Right atrium auricular region (tissue), 2 donors: ENCODE measurements around the gene SFXN5. TPM values are rescaled to one million over a fixed set of nuclear protein-coding genes. Genes with fewer than 3 reads are reported as not detected.

Experiments used
- DNase-seq: peaks from one replicate; pipeline ENCODE4 v3.0.0-alpha.2; 2019; ENCODE audit warnings: low spot score
- H3K27ac ChIP-seq, 2 donors: fragments of 200-600 bp; sonication (generic); 1 replicate in 1 of 2; 2 replicates in 1 of 2; pipeline ENCODE4 v1.5.1; 2016 to 2019
- H3K27me3 ChIP-seq, 2 donors: fragments of 200-600 bp; sonication (generic); one replicate each; pipeline versions ENCODE4 v1.5.1 to v1.6.0; 2017 to 2019
- H3K36me3 ChIP-seq: fragments of 200-600 bp; sonication (generic); one replicate; pipeline ENCODE4 v1.5.1; 2016
- H3K4me1 ChIP-seq, 2 donors: fragments of 200-600 bp; sonication (generic); one replicate each; pipeline versions ENCODE4 v1.5.1 to v1.6.0; 2017 to 2019
- H3K4me3 ChIP-seq, 2 donors: fragments of 200-600 bp; sonication (generic); 1 replicate in 1 of 2; 2 replicates in 1 of 2; pipeline ENCODE4 v1.5.1; 2017 to 2019; ENCODE audit warnings: mild to moderate bottlenecking in 1 of 2, moderate library complexity in 1 of 2
- H3K9me3 ChIP-seq, 2 donors: fragments of 200-600 bp; sonication (generic); one replicate each; pipeline ENCODE4 v1.5.1; 2019
- total RNA-seq, 2 donors: library from RNA; depleted of rRNA; stranded (reverse); fragments of >200 nt; gene quantifications; one replicate each; pipeline ENCODE4 v1.1.0, GENCODE V29; 2016
- TF ChIP-seq, protein P1 (sequence below), 2 donors: fragments of 200-600 bp; sonication (generic); IDR thresholded peaks; one replicate each; pipeline ENCODE4 v1.5.1; 2019; ENCODE audit warnings: antibody characterized with exemption in 2 of 2

The SFXN5 gene
- total RNA-seq, 2 donors from 2014 or later = 4.5 to 5.8 TPM

DNA sequence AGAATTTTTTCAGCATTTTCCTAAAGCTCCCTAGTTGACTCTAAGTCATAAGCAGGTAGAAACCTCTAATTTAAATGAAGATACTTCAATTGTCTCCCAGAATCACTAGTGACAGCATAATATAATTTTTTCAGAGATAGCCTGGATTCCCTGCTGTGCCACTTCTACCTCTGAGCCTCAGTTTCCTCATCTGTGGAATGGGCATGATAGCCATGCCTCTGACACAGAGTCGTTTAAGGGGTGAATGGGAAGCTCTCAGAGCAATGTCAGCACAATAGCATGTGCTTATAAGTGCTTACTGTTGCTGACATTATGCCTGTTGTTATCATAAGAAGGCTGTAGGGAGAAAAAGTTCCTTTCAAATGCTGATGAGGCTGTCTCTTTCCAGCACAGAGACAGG is 48.0 kb downstream of the SFXN5 start:
- Histone ChIP-seq H3K27me3 (no peaks in the 10 kb centered on the region), H3K4me1 (no peaks in the 10 kb centered on the region), H3K36me3 (peaks cover 6% of the 10 kb centered on the region), H3K9me3 (no peaks in the 10 kb centered on the region), H3K4me3 (no peak overlapping the region), H3K27ac (no peak overlapping the region)
- no peak for DNase-seq
- TF ChIP-seq, protein P1, sequence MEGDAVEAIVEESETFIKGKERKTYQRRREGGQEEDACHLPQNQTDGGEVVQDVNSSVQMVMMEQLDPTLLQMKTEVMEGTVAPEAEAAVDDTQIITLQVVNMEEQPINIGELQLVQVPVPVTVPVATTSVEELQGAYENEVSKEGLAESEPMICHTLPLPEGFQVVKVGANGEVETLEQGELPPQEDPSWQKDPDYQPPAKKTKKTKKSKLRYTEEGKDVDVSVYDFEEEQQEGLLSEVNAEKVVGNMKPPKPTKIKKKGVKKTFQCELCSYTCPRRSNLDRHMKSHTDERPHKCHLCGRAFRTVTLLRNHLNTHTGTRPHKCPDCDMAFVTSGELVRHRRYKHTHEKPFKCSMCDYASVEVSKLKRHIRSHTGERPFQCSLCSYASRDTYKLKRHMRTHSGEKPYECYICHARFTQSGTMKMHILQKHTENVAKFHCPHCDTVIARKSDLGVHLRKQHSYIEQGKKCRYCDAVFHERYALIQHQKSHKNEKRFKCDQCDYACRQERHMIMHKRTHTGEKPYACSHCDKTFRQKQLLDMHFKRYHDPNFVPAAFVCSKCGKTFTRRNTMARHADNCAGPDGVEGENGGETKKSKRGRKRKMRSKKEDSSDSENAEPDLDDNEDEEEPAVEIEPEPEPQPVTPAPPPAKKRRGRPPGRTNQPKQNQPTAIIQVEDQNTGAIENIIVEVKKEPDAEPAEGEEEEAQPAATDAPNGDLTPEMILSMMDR (IDR thresholded peaks at IDR 0.05) = no peak

DNA sequence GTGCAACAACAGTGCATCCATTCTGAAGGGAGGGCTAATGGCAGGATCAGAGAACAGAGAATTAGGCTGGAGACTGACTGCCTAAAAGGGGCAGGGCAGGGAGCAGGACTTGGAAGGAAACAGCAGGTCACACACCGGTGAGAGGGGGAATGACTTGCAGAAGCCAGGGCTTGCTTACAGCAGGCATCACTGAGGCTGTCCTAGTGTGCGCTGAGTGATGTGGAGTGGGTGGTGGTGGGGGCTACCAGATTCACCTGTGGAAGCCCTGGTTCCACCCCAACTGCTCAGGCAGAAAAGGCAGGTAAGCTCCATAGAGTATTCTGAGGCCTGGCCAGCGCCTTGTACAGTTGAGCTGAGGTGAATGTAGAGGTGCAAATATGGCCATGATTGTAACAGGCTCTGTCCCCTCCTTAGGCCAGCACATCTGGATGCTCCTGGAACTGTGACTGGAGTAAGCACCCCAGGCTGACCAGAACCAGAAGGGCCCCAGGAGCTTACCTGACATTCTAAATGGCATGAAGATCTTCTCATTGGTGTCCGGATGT is 49.4 kb downstream of the SFXN5 start:
- no peaks in the 10 kb centered on the region for H3K9me3 ChIP-seq
- H3K27ac ChIP-seq = no peak overlapping the region
- no peak overlapping the region for H3K4me3 ChIP-seq
- TF ChIP-seq, protein P1 (IDR thresholded peaks at IDR 0.05) = no peak
- no peaks in the 10 kb centered on the region for H3K4me1 ChIP-seq
- peaks cover 6% of the 10 kb centered on the region for H3K36me3 ChIP-seq
- peak; percentile 34 for DNase-seq
- no peaks in the 10 kb centered on the region for H3K27me3 ChIP-seq

DNA sequence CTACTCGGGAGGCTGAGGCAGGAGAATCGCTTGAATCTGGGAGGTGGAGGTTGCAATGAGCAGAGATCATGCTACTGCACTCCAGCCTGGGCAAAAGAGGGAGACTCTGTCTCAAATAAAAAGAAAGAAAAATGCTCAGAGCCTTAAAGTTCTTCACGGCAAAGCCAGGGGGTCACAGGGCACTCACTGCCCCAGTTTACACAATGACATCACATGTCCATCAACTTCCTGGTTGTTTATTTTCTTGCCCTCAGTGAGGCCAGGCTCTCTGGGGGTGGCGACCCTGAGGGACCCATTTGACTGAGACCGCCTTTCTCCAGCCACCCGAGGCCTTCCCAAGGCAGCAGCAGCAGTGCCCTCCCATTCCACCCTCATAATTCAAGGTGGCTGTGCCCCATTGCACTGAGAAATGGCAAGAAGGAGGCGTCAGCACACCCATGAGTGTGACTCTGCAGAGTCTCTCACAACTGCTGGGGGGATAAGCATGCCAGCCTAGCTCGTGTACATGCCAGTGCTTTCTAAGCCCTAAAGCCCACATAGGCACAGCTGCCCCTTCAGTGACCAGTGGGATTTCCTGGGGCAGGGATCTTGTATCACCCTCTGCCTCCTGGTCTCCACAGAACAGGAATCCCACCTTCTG is 50.0 kb downstream of the SFXN5 start:
- H3K27ac ChIP-seq = no peak overlapping the region
- DNase-seq = no peak
- TF ChIP-seq, protein P1 (IDR thresholded peaks at IDR 0.05) = no peak
- no peaks in the 10 kb centered on the region for H3K9me3 ChIP-seq
- no peaks in the 10 kb centered on the region for H3K27me3 ChIP-seq
- no peaks in the 10 kb centered on the region for H3K4me1 ChIP-seq
- peaks cover 6% of the 10 kb centered on the region for H3K36me3 ChIP-seq
- no peak overlapping the region for H3K4me3 ChIP-seq

DNA sequence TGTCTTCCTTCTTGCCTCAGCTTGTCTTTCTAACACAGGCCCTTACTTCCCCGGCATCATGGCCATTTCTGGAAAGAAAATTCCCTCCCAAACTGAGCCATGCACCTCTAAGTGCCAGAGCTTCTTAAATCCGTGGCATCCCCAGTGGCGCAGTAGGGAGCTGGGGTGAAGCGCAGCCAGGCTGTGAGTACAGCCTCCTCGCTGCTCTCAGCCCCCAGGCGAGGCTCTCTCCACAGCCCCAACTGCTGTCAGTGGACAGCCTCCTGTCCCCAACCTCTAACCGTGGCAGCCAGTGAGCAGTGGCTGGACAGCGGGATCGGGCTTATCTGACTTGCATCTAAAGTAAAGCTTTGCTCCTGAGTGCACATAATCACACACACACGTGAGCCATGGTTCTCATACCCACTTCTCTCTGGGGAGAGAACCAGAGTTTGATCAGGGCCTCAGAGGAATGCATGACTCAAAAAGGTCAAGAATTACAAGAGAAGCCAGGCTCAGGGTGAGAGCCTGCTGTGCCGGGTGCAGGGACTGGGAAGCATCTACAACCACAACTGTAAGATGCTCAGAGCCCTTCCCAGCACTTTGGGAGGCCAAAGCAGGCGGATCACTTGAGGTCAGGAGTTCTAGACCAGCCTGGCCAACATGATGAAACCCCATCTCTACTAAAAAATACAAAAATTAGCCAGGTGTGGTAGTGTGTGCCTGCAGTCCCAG is 50.7 kb downstream of the SFXN5 start:
- Histone ChIP-seq H3K9me3 (no peaks in the 10 kb centered on the region), H3K27ac (no peak overlapping the region), H3K27me3 (no peaks in the 10 kb centered on the region), H3K4me1 (no peaks in the 10 kb centered on the region), H3K4me3 (no peak overlapping the region), H3K36me3 (peaks cover 6% of the 10 kb centered on the region)
- TF ChIP-seq, protein P1 (IDR thresholded peaks at IDR 0.05) = no peak
- DNase-seq = peak; percentile 32

DNA sequence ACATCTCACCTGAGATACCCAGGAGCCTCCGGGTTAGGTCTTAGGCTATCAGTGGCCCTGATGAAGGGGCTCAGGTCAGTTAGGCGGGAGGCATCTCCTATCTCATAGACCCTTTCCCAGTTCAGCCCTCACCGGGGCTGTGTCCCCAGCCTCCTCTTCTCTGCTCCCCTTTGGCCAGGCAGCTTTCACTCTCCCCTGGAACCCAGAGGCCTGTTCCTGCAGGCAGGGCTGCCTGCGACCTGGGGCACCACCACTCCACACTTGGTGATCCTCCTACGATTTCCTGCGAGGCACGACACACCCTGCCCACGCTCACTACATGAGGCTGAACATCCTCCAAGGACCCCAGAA is 51.2 kb downstream of the SFXN5 start:
- DNase-seq = no peak
- H3K4me1 ChIP-seq = no peaks in the 10 kb centered on the region
- H3K36me3 ChIP-seq = peaks cover 6% of the 10 kb centered on the region
- no peak overlapping the region for H3K4me3 ChIP-seq
- H3K27ac ChIP-seq = no peak overlapping the region
- TF ChIP-seq, protein P1 (IDR thresholded peaks at IDR 0.05) = no peak
- no peaks in the 10 kb centered on the region for H3K9me3 ChIP-seq
- no peaks in the 10 kb centered on the region for H3K27me3 ChIP-seq
